ENCODE results near the gene PEX16.
"Not testable (repeated sequence)": the region's sequence is repeated elsewhere in the genome, so short reads cannot be mapped to it uniquely, and the experiment has no call there.

Gene PEX16

GRCh38 chr11:45919806-45920530 is 2.3 kb upstream of the PEX16 start:
- DNase-seq (ENCODE audit: extremely low spot score, insufficient read length, low read depth) (no peak), FAIRE-seq (no peak)

GRCh38 chr11:45918962-45919675 is 1.4 kb upstream of the PEX16 start:
- FAIRE-seq (no peak), DNase-seq (ENCODE audit: extremely low spot score, insufficient read length, low read depth) (no peak)

DNA sequence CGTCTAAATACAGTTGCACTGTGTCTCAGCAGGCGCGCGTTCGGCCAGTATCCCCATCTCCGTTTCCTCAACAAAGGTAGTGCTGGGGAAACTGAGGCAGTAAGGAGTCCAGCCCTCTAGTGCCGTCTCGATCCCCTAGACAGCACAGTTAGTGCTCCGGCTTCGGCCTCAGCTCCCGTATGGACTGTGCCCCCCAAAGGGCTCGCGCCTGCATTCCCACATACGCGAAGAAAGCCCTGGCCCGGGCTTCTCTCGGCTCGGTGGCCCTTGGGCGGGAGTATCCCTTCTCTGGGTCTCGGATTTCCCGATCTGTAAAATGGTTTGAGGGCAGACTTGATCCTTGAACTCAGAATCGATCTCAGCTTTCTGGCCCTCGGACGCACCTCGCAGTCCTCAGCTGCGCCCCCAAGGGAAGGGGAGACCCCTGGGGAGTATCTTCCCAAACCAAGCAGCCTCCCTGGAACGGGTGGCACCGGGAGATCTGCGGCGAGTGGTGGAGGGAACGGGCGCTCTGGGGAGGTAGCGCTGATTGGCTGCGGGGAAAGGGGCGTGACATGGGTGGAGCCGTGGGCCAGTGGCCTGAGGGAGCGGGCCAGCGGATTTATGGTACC is 759 bp upstream of the PEX16 start:
- FAIRE-seq = peak; percentile 90
- DNase-seq (ENCODE audit: extremely low spot score, insufficient read length, low read depth) = peak; percentile 72

- DNase-seq (ENCODE audit: extremely low spot score, insufficient read length, low read depth) = no peak
- FAIRE-seq = no peak
These were observed 423 bp downstream of the PEX16 start for GRCh38 chr11:45917286-45917622.

DNA sequence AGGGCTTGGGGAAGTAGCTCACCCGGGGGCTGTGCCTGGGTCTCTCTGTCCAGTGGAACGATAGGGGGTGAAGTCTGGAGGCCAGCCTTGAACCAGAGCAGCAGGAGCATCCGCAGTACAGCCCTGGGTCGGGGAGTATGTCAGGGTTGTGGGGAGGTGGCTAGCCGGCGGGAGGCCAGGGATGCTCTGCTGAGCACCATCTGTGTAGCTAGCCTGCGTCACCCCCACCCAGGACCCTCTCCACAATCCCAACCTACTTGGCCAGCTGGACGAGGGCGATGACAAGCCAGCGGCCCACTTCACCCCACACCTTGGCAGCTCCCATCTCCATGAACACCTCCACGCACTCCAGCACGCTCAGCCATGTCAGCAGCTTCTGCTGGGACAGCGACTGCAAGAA is 2.2 kb downstream of the PEX16 start:
- DNase-seq (ENCODE audit: extremely low spot score, insufficient read length, low read depth) (no peak), FAIRE-seq (no peak)

- DNase-seq (ENCODE audit: extremely low spot score, insufficient read length, low read depth) = no peak
- FAIRE-seq = no peak
These were observed 3.6 kb downstream of the PEX16 start for GRCh38 chr11:45913942-45914635.

DNA sequence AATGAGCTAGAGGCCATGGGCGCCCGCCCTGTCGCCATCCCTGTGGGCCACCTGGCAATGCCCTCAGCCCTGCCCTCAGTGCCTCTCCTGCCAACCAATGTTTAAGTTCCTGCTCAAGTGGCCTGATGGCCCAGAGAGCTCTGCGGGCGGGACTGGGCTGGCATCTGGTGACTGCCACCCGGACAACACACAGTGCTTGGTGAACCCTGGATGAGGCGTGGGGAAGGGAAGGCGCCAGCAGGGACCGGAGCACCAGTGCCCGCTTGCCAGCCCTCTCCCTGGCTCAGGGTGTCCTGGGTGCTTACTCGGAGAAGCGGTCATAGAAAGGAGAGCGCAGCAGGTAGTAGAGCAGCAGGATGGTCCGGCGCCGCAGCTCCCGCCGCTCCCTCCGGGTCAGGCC is 4.2 kb downstream of the PEX16 start:
- no peak for FAIRE-seq
- DNase-seq (ENCODE audit: extremely low spot score, insufficient read length, low read depth) = no peak

- FAIRE-seq = no peak
- no peak for DNase-seq (ENCODE audit: extremely low spot score, insufficient read length, low read depth)
These were observed 7.1 kb downstream of the PEX16 start for GRCh38 chr11:45910623-45911022.

- no peak for FAIRE-seq
- DNase-seq (ENCODE audit: extremely low spot score, insufficient read length, low read depth) = no peak
These were observed 7.8 kb downstream of the PEX16 start for GRCh38 chr11:45909594-45910475.

DNA sequence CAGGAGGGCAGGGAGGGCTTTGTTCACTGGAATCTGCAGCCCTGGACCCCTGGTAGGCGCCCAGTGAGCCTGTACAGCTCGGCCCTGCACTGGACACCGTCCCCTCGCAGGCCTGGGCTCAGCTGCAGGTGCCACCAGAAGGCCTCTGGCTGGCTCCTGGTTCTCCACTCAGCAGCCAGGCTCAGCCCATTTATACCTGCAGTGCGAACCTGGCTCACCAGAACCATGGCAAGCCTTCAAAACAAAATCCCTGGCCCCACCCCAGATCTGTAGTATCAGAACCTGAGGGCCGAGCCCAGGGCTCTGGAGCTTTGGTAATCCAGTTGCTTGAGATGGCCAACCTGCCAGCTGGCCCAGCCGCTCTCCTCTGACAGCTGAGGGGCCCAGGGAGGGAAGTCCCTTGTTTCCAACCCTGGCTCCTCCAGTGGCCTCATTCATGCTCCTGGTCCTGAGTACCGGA is 9.7 kb downstream of the PEX16 start:
- FAIRE-seq (no peak), DNase-seq (ENCODE audit: extremely low spot score, insufficient read length, low read depth) (no peak)

- FAIRE-seq (no peak), DNase-seq (ENCODE audit: extremely low spot score, insufficient read length, low read depth) (no peak)
These were observed 10.6 kb downstream of the PEX16 start, which contains the start of gene FREY1 for GRCh38 chr11:45906965-45907611. TSS of gene FREY1 (minus strand) at chr11:45907271. CDS start at chr11:45907245, 26 bp downstream.

- DNase-seq (ENCODE audit: extremely low spot score, insufficient read length, low read depth) (no peak), FAIRE-seq (no peak)
These were observed 11.5 kb downstream of the PEX16 start for GRCh38 chr11:45906096-45906682.

GRCh38 chr11:45905576-45905975 is 12.1 kb downstream of the PEX16 start:
- not testable (repeated sequence) for DNase-seq (ENCODE audit: extremely low spot score, insufficient read length, low read depth); FAIRE-seq

GRCh38 chr11:45905095-45905494 is 12.6 kb downstream of the PEX16 start:
- no peak for DNase-seq (ENCODE audit: extremely low spot score, insufficient read length, low read depth)
- FAIRE-seq = no peak

- DNase-seq (ENCODE audit: extremely low spot score, insufficient read length, low read depth) (no peak), FAIRE-seq (no peak)
These were observed 13.3 kb downstream of the PEX16 start for GRCh38 chr11:45904309-45904915.

- FAIRE-seq = no peak
- DNase-seq (ENCODE audit: extremely low spot score, insufficient read length, low read depth) = no peak
These were observed 15.0 kb downstream of the PEX16 start for GRCh38 chr11:45902452-45903380.

DNA sequence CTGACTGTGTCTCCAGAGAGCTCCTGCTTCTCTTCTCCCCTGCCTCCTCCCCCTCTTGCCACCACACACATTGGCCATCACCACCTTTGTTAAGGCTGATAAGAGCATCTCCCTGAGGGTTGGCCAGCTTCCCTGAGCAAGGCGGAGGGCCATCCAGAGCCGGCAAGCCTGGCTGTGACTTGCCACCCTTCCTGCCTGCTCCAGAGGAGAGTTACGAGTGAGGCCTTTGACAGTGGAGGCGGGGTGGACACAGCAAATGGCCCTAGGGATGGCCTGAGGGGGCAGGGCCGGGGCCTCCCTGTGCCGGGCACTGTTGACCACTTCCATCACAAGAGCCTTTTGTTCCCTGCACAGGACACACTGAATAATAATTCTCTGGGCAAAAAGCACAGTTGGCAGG is 16.1 kb downstream of the PEX16 start:
- FAIRE-seq (no peak), DNase-seq (ENCODE audit: extremely low spot score, insufficient read length, low read depth) (no peak)
